RWPE1 (cell line): ENCODE measurements around the gene ZNF853.
"Not testable (repeated sequence)": the region's sequence is repeated elsewhere in the genome, so short reads cannot be mapped to it uniquely, and the experiment has no call there.

Experiments used
- CTCF ChIA-PET: fragments of 350-600 bp; sonication (Branson Sonifier 250); formaldehyde crosslinking; extraction: SDS; loops from one replicate; lab custom pipeline; 2021; lab: Yijun Ruan, JAX
- POLR2A ChIA-PET: fragments of 400-600 bp; formaldehyde crosslinking; extraction: SDS; loops from one replicate; lab custom pipeline; 2020; ENCODE audit warnings: antibody characterized with exemption; ENCODE audit not compliant: low non-redundant PET; lab: Yijun Ruan, JAX
- DNase-seq: peaks from one replicate; pipeline ENCODE4 v3.0.0; 2012; ENCODE audit warnings: low spot score
- H3K27ac ChIP-seq: fragments of 450-650 bp; 2 replicates; pipeline ENCODE4 v1.5.1; 2017
- TF ChIP-seq, protein P1 (sequence below): fragments of 450-650 bp; conservative IDR thresholded peaks from 2 replicates; pipeline ENCODE4 v1.5.1; 2017; ENCODE audit warnings: low read depth, mild to moderate bottlenecking

Gene ZNF853

DNA sequence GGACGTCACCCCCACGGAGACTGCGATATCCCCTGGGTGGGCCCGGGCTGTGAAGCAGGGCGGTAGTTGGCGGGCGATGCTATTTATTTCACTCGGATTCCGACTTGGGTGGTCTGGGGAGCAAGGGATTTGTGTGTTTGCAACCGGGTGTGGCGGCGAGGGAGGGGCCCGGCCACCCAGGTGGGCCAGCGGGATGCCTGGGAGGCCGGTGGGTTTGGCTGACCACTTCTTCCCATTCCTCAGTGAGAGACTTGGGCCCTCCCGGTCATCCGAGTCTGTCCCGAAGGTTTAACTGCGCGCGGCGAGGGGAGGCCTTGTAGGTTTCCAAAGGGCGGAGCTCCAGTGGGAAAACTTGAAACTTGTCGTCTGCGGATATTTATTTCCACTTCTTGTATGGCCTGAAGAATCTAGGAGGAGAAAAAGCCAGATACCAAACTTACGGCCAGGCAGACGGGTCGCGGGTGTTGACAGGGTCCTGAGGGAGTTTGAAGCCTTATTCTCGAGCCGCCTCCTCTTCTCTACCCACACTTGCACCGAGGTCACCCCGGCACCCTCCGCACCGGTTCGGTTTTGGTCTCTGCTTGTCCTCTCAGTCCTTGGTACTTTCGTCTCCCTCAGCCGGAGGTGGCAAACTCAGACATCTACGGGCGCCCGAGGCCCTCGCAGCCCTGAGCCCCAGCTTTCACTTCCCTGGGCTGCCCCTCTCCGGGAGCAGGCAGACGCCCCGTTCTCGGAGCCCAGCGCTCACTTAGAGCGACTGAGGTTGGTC is 39.6 kb downstream of the ZNF853 start:
- H3K27ac ChIP-seq: no peak overlapping the region
- CTCF ChIA-PET: no interaction called here
- DNase-seq: no peak
- POLR2A ChIA-PET: no interaction called here
- TF ChIP-seq, protein P1, sequence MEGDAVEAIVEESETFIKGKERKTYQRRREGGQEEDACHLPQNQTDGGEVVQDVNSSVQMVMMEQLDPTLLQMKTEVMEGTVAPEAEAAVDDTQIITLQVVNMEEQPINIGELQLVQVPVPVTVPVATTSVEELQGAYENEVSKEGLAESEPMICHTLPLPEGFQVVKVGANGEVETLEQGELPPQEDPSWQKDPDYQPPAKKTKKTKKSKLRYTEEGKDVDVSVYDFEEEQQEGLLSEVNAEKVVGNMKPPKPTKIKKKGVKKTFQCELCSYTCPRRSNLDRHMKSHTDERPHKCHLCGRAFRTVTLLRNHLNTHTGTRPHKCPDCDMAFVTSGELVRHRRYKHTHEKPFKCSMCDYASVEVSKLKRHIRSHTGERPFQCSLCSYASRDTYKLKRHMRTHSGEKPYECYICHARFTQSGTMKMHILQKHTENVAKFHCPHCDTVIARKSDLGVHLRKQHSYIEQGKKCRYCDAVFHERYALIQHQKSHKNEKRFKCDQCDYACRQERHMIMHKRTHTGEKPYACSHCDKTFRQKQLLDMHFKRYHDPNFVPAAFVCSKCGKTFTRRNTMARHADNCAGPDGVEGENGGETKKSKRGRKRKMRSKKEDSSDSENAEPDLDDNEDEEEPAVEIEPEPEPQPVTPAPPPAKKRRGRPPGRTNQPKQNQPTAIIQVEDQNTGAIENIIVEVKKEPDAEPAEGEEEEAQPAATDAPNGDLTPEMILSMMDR: no peak

DNA sequence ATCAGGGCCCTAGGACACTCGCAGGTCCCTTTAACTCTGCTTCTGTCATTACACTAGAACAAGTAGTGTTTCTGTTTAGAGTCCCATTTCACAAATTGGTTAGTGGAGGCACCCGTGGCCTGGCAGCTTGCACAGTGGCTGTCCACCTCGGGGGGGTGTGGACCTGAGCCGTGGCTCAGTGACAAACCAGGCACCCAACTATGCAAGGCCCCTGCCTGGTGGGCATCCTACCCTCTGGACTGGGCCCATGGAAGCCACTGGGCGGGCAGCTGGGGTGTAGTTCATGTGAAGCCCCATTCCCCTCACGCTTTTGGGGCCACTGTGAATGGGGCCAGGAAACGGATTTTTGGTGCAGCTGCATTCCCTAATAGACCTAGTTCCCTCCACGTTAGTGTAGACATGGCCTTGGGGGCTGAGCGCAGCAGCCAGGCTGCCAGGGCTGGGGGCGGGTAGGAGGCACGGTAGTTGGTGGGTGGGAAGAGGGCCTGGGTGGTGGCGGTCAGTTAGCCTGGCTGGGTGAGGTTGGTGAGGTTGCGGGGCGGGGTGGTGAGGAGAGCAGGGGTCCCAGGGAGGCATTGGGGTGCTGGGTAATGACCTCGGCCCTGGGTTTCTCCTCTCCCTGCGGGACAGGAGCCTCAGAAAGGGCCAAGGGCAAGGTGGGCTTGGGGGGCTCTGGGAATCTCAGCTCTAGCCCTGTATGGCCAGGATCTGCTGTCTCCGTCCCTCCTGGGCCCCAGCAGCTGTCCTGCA is 40.4 kb downstream of the ZNF853 start:
- CTCF ChIA-PET: no interaction called here
- no peak for DNase-seq
- no peak overlapping the region for H3K27ac ChIP-seq
- TF ChIP-seq, protein P1: no peak
- POLR2A ChIA-PET: no interaction called here

DNA sequence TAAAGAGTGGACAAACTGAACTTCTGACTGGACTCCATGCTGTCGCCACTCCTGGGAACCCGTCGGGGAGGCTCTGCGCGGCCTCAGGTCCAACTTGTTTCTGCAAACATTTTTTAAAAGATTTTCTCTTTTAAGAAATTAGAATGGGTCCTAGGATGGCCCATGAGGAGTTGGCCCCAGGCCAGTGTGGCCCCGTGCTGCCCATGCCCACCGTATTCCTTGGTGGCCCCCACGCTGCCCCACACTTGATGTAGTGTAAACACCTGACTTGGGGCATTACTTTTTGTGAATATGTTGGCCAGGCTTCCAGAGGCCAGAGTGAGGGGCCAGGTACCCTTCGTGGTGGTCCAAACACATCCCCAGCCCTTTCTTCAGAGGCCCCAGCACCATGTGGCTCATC is 41.0 kb downstream of the ZNF853 start:
- DNase-seq: no peak
- TF ChIP-seq, protein P1: no peak
- no peak overlapping the region for H3K27ac ChIP-seq
- ChIA-PET POLR2A (no interaction called here), CTCF (no interaction called here)

DNA sequence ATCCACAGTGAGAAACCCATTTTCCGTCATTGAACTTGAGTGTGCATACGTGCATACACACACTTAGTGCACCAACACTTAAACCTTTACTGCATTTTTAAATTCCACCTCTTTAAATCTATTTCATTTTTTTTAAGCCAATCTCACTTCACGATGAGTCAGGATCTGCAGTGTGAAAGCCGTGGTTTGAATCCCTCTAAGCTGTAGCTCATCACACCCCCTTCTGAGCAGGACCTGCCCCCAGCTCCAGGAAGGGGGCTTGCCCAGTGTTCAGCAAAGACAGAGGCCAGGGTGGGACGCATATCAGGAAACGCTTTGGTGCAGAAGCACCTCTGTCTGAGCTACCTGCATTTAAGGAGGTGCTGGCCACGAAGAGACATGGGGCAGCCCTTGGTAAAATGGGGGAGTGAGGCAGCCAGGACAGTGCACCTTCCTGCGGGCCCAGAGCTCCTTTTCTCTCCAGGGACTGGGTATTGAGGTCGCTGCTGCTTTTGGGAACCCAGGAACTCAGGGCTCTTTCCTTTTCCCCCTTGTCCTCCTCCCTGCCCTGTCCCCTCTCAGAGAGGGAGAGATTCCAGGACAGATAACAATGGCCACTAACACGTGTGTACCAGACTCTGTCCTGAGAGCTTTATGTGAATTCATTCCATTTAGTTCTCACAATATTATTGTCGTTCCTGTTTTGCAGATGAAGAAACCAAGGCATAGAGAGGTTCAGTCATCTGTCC is 43.4 kb downstream of the ZNF853 start:
- no peak overlapping the region for H3K27ac ChIP-seq
- CTCF ChIA-PET: no interaction called here
- TF ChIP-seq, protein P1: no peak
- DNase-seq: no peak
- POLR2A ChIA-PET: no interaction called here

DNA sequence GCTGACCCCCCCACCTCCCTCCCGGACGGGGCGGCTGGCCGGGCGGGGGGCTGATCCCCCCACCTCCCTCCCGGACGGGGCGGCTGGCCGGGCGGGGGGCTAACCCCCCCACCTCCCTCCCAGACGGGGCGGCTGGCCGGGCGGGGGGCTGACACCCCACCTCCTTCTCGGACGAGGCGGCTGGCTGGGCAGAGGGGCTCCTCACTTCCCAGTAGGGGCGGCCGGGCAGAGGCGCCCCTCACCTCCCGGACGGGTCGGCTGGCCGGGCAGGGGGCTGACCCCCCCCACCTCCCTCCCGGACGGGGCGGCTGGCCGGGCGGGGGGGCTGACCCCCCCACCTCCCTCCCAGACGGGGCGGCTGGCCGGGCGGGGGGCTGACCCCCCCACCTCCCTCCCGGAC is 55.4 kb downstream of the ZNF853 start:
- POLR2A ChIA-PET, DNase-seq, CTCF ChIA-PET, H3K27ac ChIP-seq: not testable (repeated sequence)
